Spinal cord (tissue), 10 donors: ENCODE measurements around the gene LRWD1. TPM values are rescaled to one million over a fixed set of nuclear protein-coding genes. Genes with fewer than 3 reads are reported as not detected.
"Not testable (repeated sequence)": the region's sequence is repeated elsewhere in the genome, so short reads cannot be mapped to it uniquely, and the experiment has no call there.

Source experiments
- DNase-seq, 6 donors: peaks; one replicate each; pipeline versions ENCODE4 v3.0.0 to v3.0.0-alpha.2; 2013 to 2015; ENCODE audit warnings: low spot score in 6 of 6, low read depth in 4 of 6
- H3K27ac ChIP-seq: one replicate; pipeline ENCODE4 v1.5.1; 2013; ENCODE audit warnings: low read depth, low read length, control low read depth
- H3K27me3 ChIP-seq: one replicate; pipeline ENCODE4 v1.6.1; 2013; ENCODE audit warnings: low read length; ENCODE audit not compliant: control insufficient read depth, insufficient read depth
- H3K36me3 ChIP-seq: one replicate; pipeline ENCODE4 v1.6.1; 2013; ENCODE audit warnings: low read length; ENCODE audit not compliant: control insufficient read depth, insufficient read depth
- H3K4me1 ChIP-seq: one replicate; pipeline ENCODE4 v1.6.1; 2013; ENCODE audit warnings: low read length; ENCODE audit not compliant: control insufficient read depth, insufficient read depth
- H3K4me3 ChIP-seq: one replicate; pipeline ENCODE4 v1.5.1; 2013; ENCODE audit warnings: low read depth, low read length, control low read depth
- H3K9me3 ChIP-seq: one replicate; pipeline ENCODE4 v1.6.1; 2013; ENCODE audit warnings: low read length; ENCODE audit not compliant: control insufficient read depth, insufficient read depth
- WGBS: methylation state at CpG from one replicate; pipeline ENCODE4 v1.1.5; 2013; ENCODE audit warnings: missing lambda C conversion rate; ENCODE audit not compliant: insufficient coverage; 5-methylcytosine and 5-hydroxymethylcytosine counted together
- polyA plus RNA-seq, 2 donors: library from polyadenylated mRNA; unstranded; fragments of 120-200 nt; gene quantifications; one replicate each; pipeline ENCODE4 v1.2.1, GENCODE V29; 2013; ENCODE audit not compliant: insufficient read length in 2 of 2
- total RNA-seq, 2 donors: library from RNA; depleted of rRNA in 1 of 2; stranded (reverse); fragments of 120-200 nt in 1 of 2; fragments of >200 nt in 1 of 2; gene quantifications; one replicate each; pipeline versions ENCODE4 v1.2.3 to v1.2.4, GENCODE V29; 2013 to 2014
- donor health status: healthy.

Gene LRWD1
- total and polyA plus RNA-seq, 4 donors, result 20.9 to 48.6 (median 33.3) TPM

GRCh38 chr7:102453319-102453718 lies 11.5 kb upstream of the LRWD1 start:
- Histone ChIP-seq H3K9me3 (no peaks in the 10 kb centered on the region), H3K4me3 (no peak overlapping the region), H3K27me3 (no peaks in the 10 kb centered on the region), H3K27ac (no peak overlapping the region), H3K4me1 (peaks cover 8% of the 10 kb centered on the region), H3K36me3 (peaks cover 67% of the 10 kb centered on the region)
- WGBS, result 87% methylated on average over 7 of the region's 7 CpGs
- no peak for DNase-seq

GRCh38 chr7:102454468-102454867 lies 10.3 kb upstream of the LRWD1 start:
- H3K4me3 ChIP-seq, result no peak overlapping the region
- DNase-seq, result no peak
- no peaks in the 10 kb centered on the region for H3K9me3 ChIP-seq
- peaks cover 8% of the 10 kb centered on the region for H3K4me1 ChIP-seq
- 68% methylated on average over 9 of the region's 12 CpGs for WGBS
- peaks cover 71% of the 10 kb centered on the region for H3K36me3 ChIP-seq
- no peak overlapping the region for H3K27ac ChIP-seq
- no peaks in the 10 kb centered on the region for H3K27me3 ChIP-seq

GRCh38 chr7:102454932-102455331 lies 9.9 kb upstream of the LRWD1 start:
- not testable (repeated sequence) for H3K4me1 ChIP-seq, H3K27me3 ChIP-seq, H3K27ac ChIP-seq, H3K4me3 ChIP-seq, H3K9me3 ChIP-seq, DNase-seq
- 93% methylated on average over 4 of the region's 10 CpGs for WGBS
- H3K36me3 ChIP-seq, result peaks cover 74% of the 10 kb centered on the region

- H3K27me3 ChIP-seq, result no peaks in the 10 kb centered on the region
- H3K4me3 ChIP-seq, result no peak overlapping the region
- 92% methylated on average over 9 of the region's 11 CpGs for WGBS
- H3K9me3 ChIP-seq, result no peaks in the 10 kb centered on the region
- H3K36me3 ChIP-seq, result peaks cover 74% of the 10 kb centered on the region
- no peak overlapping the region for H3K27ac ChIP-seq
- peaks cover 8% of the 10 kb centered on the region for H3K4me1 ChIP-seq
- no peak for DNase-seq
Observed at GRCh38 chr7:102455596-102455995, 9.2 kb upstream of the LRWD1 start.

- H3K4me1 ChIP-seq, result peaks cover 6% of the 10 kb centered on the region
- H3K4me3 ChIP-seq, result no peak overlapping the region
- no peak overlapping the region for H3K27ac ChIP-seq
- WGBS, result 95% methylated on average over 8 of the region's 10 CpGs
- H3K9me3 ChIP-seq, result no peaks in the 10 kb centered on the region
- no peaks in the 10 kb centered on the region for H3K27me3 ChIP-seq
- no peak for DNase-seq
- peaks cover 78% of the 10 kb centered on the region for H3K36me3 ChIP-seq
Observed at GRCh38 chr7:102456327-102456726, 8.5 kb upstream of the LRWD1 start.

- Histone ChIP-seq H3K36me3 (peaks cover 83% of the 10 kb centered on the region), H3K27me3 (no peaks in the 10 kb centered on the region), H3K4me1 (no peaks in the 10 kb centered on the region), H3K4me3 (no peak overlapping the region), H3K27ac (no peak overlapping the region), H3K9me3 (no peaks in the 10 kb centered on the region)
- WGBS, result 92% methylated on average over 40 of the region's 40 CpGs
- no peak for DNase-seq
Observed at GRCh38 chr7:102457352-102457924, 7.3 kb upstream of the LRWD1 start.

- no peaks in the 10 kb centered on the region for H3K9me3 ChIP-seq
- no peak overlapping the region for H3K4me3 ChIP-seq
- 92% methylated on average over 19 of the region's 24 CpGs for WGBS
- H3K27me3 ChIP-seq, result no peaks in the 10 kb centered on the region
- peaks cover 75% of the 10 kb centered on the region for H3K36me3 ChIP-seq
- H3K4me1 ChIP-seq, result peaks cover 12% of the 10 kb centered on the region
- H3K27ac ChIP-seq, result no peak overlapping the region
- no peak for DNase-seq
Observed at GRCh38 chr7:102459221-102459844, 5.5 kb upstream of the LRWD1 start.

- peaks cover 67% of the 10 kb centered on the region for H3K36me3 ChIP-seq
- no peak overlapping the region for H3K4me3 ChIP-seq
- 94% methylated on average over 5 of the region's 8 CpGs for WGBS
- no peak overlapping the region for H3K27ac ChIP-seq
- H3K27me3 ChIP-seq, result no peaks in the 10 kb centered on the region
- peaks cover 18% of the 10 kb centered on the region for H3K4me1 ChIP-seq
- no peaks in the 10 kb centered on the region for H3K9me3 ChIP-seq
- no peak for DNase-seq
Observed at GRCh38 chr7:102460467-102460866, 4.3 kb upstream of the LRWD1 start.

GRCh38 chr7:102463841-102464576 lies 775 bp upstream of the LRWD1 start:
- Histone ChIP-seq H3K4me3 (peak overlapping the region; percentile 99), H3K9me3 (no peaks in the 10 kb centered on the region), H3K4me1 (peaks cover 37% of the 10 kb centered on the region), H3K27ac (peak overlapping the region; percentile 57), H3K36me3 (peaks cover 63% of the 10 kb centered on the region), H3K27me3 (no peaks in the 10 kb centered on the region)
- WGBS, result 13% methylated on average over 22 of the region's 24 CpGs
- no peak for DNase-seq

- H3K4me1 ChIP-seq, result peaks cover 37% of the 10 kb centered on the region
- H3K4me3 ChIP-seq, result no peak overlapping the region
- no peaks in the 10 kb centered on the region for H3K9me3 ChIP-seq
- no peak for DNase-seq
- H3K36me3 ChIP-seq, result peaks cover 63% of the 10 kb centered on the region
- WGBS, result no CpG with 5 or more reads among the region's 7 CpGs
- no peak overlapping the region for H3K27ac ChIP-seq
- H3K27me3 ChIP-seq, result no peaks in the 10 kb centered on the region
Observed at GRCh38 chr7:102466097-102466496, 1.3 kb downstream of the LRWD1 start.
